OCI-LY7 (cell line): ENCODE measurements around the gene NDUFA8.

ENCODE experiments used
- EZH2phosphoT487 ChIP-seq: fragments of 200-600 bp; sonication (generic); IDR thresholded peaks from 2 replicates; pipeline ENCODE4 v1.6.1; 2018; ENCODE audit warnings: low read depth, borderline replicate concordance, mild to moderate bottlenecking, mixed run types, antibody characterized with exemption, low read length, moderate library complexity, mixed read lengths
- TF ChIP-seq, protein P1 (sequence below): fragments of 200-600 bp; sonication (generic); conservative IDR thresholded peaks from 2 replicates; pipeline ENCODE4 v1.5.1; 2014; ENCODE audit warnings: mild to moderate bottlenecking, antibody characterized with exemption, low read length, moderate library complexity, mixed read lengths

DNA sequence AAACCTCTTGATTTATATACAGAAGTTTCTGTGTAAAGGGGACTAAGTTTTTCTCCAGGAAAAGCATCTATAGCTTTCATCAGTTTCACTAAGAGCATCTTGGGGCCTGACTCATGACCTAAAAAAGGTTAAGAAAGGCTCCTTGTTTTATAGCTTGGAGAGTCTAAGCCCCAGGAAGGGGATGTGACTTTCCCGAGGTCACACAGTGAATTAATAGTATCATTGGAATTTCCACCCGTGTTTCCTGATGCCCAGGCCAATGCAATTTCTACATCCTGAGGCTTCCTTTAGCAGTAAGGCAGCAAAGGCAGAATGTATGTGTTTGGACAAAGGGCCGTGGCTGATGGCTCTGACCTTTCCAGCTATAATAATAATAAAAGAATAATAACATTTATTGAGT lies 8.8 kb upstream of the NDUFA8 start:
- TF ChIP-seq, protein P1, sequence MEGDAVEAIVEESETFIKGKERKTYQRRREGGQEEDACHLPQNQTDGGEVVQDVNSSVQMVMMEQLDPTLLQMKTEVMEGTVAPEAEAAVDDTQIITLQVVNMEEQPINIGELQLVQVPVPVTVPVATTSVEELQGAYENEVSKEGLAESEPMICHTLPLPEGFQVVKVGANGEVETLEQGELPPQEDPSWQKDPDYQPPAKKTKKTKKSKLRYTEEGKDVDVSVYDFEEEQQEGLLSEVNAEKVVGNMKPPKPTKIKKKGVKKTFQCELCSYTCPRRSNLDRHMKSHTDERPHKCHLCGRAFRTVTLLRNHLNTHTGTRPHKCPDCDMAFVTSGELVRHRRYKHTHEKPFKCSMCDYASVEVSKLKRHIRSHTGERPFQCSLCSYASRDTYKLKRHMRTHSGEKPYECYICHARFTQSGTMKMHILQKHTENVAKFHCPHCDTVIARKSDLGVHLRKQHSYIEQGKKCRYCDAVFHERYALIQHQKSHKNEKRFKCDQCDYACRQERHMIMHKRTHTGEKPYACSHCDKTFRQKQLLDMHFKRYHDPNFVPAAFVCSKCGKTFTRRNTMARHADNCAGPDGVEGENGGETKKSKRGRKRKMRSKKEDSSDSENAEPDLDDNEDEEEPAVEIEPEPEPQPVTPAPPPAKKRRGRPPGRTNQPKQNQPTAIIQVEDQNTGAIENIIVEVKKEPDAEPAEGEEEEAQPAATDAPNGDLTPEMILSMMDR, result no peak
- no peak for TF ChIP-seq EZH2phosphoT487
